ENCODE data around the gene KIAA1755.

The KIAA1755 gene

GRCh38 chr20:38190166-38190565 lies 70.4 kb downstream of the KIAA1755 start:
- DNase-seq (ENCODE audit: low read depth in 2 of 2, low spot score in 1 of 2): no peak

GRCh38 chr20:38187517-38187916 lies 73.0 kb downstream of the KIAA1755 start:
- no peak for DNase-seq (ENCODE audit: low read depth in 2 of 2, low spot score in 1 of 2)

GRCh38 chr20:38186788-38187221 lies 73.7 kb downstream of the KIAA1755 start:
- no peak for DNase-seq (ENCODE audit: low read depth in 2 of 2, low spot score in 1 of 2)

GRCh38 chr20:38184101-38184500 lies 76.4 kb downstream of the KIAA1755 start:
- DNase-seq (ENCODE audit: low read depth in 2 of 2, low spot score in 1 of 2): no peak

GRCh38 chr20:38181971-38182370 lies 78.6 kb downstream of the KIAA1755 start:
- DNase-seq (ENCODE audit: low read depth in 2 of 2, low spot score in 1 of 2): no peak

- DNase-seq (ENCODE audit: low read depth in 2 of 2, low spot score in 1 of 2): no peak
Observed at GRCh38 chr20:38181207-38181801, 79.2 kb downstream of the KIAA1755 start.

GRCh38 chr20:38180781-38181180 lies 79.8 kb downstream of the KIAA1755 start:
- DNase-seq (ENCODE audit: low read depth in 2 of 2, low spot score in 1 of 2): no peak

GRCh38 chr20:38179846-38180245 lies 80.7 kb downstream of the KIAA1755 start:
- DNase-seq (ENCODE audit: low read depth in 2 of 2, low spot score in 1 of 2): no peak

GRCh38 chr20:38178581-38178980 lies 82.0 kb downstream of the KIAA1755 start:
- no peak for DNase-seq (ENCODE audit: low read depth in 2 of 2, low spot score in 1 of 2)

GRCh38 chr20:38178065-38178491 lies 82.5 kb downstream of the KIAA1755 start:
- DNase-seq (ENCODE audit: low read depth in 2 of 2, low spot score in 1 of 2): no peak

- no peak for DNase-seq (ENCODE audit: low read depth in 2 of 2, low spot score in 1 of 2)
Observed at GRCh38 chr20:38177201-38177600, 83.3 kb downstream of the KIAA1755 start.

- DNase-seq (ENCODE audit: low read depth in 2 of 2, low spot score in 1 of 2): no peak
Observed at GRCh38 chr20:38175304-38176180, 85.0 kb downstream of the KIAA1755 start.

- no peak for DNase-seq (ENCODE audit: low read depth in 2 of 2, low spot score in 1 of 2)
Observed at GRCh38 chr20:38173237-38174156, 87.0 kb downstream of the KIAA1755 start.

- DNase-seq (ENCODE audit: low read depth in 2 of 2, low spot score in 1 of 2): no peak
Observed at GRCh38 chr20:38172408-38172807, 88.1 kb downstream of the KIAA1755 start.

- DNase-seq (ENCODE audit: low read depth in 2 of 2, low spot score in 1 of 2): no peak
Observed at GRCh38 chr20:38171675-38172043, 88.9 kb downstream of the KIAA1755 start.

GRCh38 chr20:38170826-38171674 lies 89.5 kb downstream of the KIAA1755 start:
- no peak for DNase-seq (ENCODE audit: low read depth in 2 of 2, low spot score in 1 of 2)

GRCh38 chr20:38170219-38170825 lies 90.2 kb downstream of the KIAA1755 start:
- DNase-seq (ENCODE audit: low read depth in 2 of 2, low spot score in 1 of 2): no peak

GRCh38 chr20:38169636-38170193 lies 90.8 kb downstream of the KIAA1755 start:
- no peak for DNase-seq (ENCODE audit: low read depth in 2 of 2, low spot score in 1 of 2)

GRCh38 chr20:38168791-38169589 lies 91.5 kb downstream of the KIAA1755 start:
- no peak for DNase-seq (ENCODE audit: low read depth in 2 of 2, low spot score in 1 of 2)
